ENCODE measurements around the gene ORC3. TPM values are rescaled to one million over a fixed set of nuclear protein-coding genes. Genes with fewer than 3 reads are reported as not detected.
"Not testable (repeated sequence)": the region's sequence is repeated elsewhere in the genome, so short reads cannot be mapped to it uniquely, and the experiment has no call there.

The ORC3 gene
- polyA plus RNA-seq, 4 donors = 37.7 to 45.4 (median 42.3) TPM

- DNase-seq (ENCODE audit: low read depth in 4 of 4, low spot score in 3 of 4) = no peak
Measured at GRCh38 chr6:87658516-87658915, 68.6 kb downstream of the ORC3 start.

- no peak for DNase-seq (ENCODE audit: low read depth in 4 of 4, low spot score in 3 of 4)
Measured at GRCh38 chr6:87660226-87660911, 70.4 kb downstream of the ORC3 start.

- no peak for DNase-seq (ENCODE audit: low read depth in 4 of 4, low spot score in 3 of 4)
Measured at GRCh38 chr6:87661016-87661415, 71.1 kb downstream of the ORC3 start.

DNA sequence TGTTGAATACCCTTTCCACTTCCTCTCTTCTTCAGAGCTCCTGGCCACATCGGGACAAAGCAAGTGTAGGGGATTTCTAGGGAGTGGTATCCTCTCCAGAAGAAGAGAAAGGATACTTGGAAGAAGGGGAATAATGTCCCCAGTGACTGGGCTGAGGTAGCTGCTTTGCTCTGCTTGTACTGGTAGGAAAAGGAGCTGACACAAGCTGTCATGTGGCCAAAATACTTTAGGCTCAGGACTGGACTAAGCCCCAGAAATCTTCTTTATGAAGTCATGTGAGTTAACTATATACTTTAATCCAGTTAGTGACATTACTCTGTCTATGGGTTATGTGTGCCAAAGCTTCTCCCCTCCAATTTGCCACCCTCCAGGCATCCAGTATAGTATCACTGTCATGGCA, 71.6 kb downstream of the ORC3 start:
- DNase-seq (ENCODE audit: low read depth in 4 of 4, low spot score in 3 of 4) = no peak

- DNase-seq (ENCODE audit: low read depth in 4 of 4, low spot score in 3 of 4) = no peak
Measured at GRCh38 chr6:87663434-87663833, 73.5 kb downstream of the ORC3 start.

DNA sequence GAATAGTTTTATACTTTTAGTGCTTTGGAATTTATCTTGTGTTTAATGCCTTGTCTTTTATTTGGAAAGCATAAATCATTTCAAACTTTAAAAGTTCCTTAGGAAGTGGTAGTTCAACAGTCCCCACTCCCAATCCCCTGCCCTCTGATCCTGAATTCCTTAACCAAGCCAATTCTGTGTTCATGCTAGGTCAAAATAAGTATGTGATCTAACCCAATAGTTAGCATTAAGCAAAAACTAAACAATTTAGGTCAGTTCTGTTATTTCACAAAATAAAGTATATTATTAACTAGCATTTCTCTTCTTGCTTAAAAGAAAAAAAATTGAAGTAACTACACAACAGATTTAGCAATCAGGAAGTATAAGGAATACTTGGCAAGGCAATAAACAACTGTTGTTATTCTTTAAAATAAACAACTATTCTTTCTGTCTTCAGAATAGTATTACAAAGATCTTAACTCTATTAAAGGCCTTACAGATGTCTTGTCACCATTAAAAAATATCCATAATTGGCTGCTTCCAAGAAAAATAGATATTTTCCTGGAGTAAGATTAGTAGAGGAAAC, 75.1 kb downstream of the ORC3 start:
- DNase-seq (ENCODE audit: low read depth in 4 of 4, low spot score in 3 of 4) = no peak

- DNase-seq (ENCODE audit: low read depth in 4 of 4, low spot score in 3 of 4) = no peak
Measured at GRCh38 chr6:87667032-87667431, 77.1 kb downstream of the ORC3 start.

DNA sequence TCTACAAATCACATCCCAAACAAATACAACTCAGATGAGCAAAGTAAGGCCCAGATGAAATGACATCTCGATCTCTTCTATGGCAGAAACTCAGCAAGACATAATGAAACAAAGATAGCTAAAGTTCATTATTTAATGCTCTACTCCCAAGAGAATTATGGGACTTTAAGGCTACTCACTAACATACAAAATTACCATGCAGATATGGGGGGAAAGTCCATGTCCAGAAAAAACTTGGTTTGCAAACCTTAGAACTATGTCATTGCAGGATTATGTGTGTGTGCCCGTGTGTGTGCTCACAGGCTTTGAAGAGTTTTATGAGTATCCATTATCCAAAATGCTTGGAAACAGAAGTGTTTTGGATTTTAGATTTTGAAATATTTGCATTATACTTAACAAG, 78.1 kb downstream of the ORC3 start:
- no peak for DNase-seq (ENCODE audit: low read depth in 4 of 4, low spot score in 3 of 4)

DNA sequence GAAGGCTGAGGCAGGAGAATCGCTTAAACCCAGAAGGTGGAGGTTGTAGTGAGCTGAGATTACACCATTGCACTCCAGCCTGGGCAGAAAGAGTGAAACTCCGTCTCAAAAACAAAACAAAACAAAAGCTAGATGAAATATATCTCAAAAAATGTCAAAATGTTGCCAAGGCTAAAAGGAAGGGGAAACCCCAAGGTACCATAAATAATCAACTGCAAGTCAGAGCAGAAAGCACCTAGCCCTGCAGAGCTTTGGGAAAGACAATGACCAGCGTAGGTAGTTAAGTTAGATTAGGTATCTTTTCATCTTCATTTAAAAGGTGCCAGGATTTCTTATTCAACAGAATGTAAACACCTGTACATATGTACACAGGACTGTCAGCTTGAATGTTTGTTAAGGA, 79.1 kb downstream of the ORC3 start:
- DNase-seq (ENCODE audit: low read depth in 4 of 4, low spot score in 3 of 4) = no peak

DNA sequence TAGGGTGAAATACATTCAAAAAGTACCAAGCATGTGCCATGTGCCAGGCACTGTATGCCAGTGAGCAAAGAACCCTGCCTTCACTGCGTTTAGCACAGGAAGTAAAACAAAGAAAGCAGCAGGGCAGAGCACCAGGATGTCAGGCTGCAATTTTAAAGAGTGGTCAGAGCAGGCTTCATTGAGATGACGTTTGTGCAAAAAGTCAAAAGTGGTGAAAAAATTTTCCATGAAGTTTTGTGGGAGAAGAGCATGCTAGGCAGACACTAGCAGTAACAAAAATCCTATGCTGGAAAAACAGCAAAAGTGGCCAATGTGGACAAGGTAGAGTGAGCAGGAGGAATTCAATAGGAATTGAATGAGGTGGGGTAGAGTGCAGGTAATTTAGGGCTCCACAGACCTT, 80.8 kb downstream of the ORC3 start:
- no peak for DNase-seq (ENCODE audit: low read depth in 4 of 4, low spot score in 3 of 4)

DNA sequence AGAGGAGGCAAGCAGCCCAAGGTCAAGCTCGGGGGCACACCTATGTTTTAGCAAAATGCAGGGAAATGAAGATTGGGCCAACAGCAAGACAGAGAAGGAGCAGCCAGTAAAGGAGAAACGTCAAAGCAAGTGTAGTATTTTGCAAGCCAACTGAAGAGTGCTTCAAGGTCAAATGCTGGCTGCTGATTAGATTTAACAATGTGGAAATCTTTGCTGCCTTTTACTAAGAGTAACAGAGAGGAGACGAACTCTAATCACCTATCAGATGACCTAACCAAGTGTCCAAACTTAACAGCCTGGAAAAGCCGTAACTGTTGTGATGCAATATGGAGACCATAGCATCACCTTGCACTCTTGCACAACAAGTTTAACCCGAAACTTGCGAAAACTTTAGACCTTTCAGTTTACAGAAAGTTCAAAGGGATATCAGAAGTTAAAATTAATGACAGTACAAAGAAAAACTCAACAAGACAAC, 81.7 kb downstream of the ORC3 start:
- DNase-seq (ENCODE audit: low read depth in 4 of 4, low spot score in 3 of 4) = no peak

GRCh38 chr6:87672641-87673040, 82.7 kb downstream of the ORC3 start:
- no peak for DNase-seq (ENCODE audit: low read depth in 4 of 4, low spot score in 3 of 4)

DNA sequence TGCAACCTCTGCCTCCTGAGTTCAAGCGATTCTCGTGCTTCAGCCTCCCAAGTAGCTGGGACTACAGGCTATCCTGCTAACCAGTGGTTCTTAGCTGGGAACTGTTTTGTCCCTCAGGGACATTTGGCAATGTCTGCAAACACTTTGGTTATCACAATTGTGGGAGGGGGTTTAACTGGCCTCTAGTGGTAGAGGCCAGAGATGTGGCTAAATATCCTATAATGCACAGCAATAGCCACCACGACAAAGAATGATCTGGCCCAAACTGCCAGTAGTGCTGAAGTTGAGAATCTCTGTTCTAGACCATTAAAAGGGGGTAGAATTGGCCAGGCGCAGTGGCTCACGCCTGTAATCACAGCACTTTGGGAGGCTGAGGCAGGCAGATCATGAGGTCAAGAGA, 83.3 kb downstream of the ORC3 start:
- no peak for DNase-seq (ENCODE audit: low read depth in 4 of 4, low spot score in 3 of 4)

DNA sequence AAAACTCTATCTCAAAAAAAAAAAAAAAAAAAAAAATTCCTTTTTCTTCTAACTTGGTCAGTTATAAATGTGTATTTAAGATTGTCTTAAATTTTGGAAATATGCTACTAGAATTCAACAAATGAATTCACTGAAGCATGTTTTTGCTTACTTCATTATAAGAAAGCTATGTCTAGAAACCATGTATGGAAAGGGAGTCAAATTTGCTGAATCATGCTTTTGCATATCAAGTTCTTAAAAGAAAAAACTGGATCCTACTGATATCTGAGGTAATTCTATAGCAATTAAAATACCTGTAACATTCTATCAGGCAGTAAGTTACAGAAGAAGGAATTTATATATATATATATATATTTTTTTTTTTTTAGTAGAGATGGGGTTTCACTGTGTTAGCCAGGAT, 84.4 kb downstream of the ORC3 start:
- no peak for DNase-seq (ENCODE audit: low read depth in 4 of 4, low spot score in 3 of 4)

GRCh38 chr6:87675004-87675681, 85.2 kb downstream of the ORC3 start:
- DNase-seq (ENCODE audit: low read depth in 4 of 4, low spot score in 3 of 4) = no peak

- no peak for DNase-seq (ENCODE audit: low read depth in 4 of 4, low spot score in 3 of 4)
Measured at GRCh38 chr6:87682310-87682709, 92.4 kb downstream of the ORC3 start.

DNA sequence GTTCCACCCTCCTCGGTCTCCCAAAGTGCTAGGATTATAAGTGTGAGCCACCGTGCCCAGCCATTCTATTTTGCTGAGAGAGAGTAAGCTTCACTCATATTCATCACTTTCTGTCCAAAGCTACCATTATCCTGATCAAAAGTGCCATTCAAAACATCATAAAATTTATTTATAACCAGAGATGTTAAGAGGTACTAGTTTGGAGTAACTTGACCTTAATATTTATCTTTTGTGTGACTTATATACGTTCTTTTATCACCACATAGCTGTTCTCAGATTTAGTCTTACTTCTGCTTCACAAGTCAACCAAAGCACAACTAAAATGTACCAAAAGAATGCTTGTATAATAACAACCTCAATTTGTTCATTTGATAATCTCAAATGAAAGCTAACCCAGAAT, 94.0 kb downstream of the ORC3 start:
- no peak for DNase-seq (ENCODE audit: low read depth in 4 of 4, low spot score in 3 of 4)

GRCh38 chr6:87684895-87685654, 95.1 kb downstream of the ORC3 start:
- DNase-seq (ENCODE audit: low read depth in 4 of 4, low spot score in 3 of 4) = no peak

GRCh38 chr6:87686636-87687205, 96.8 kb downstream of the ORC3 start:
- not testable (repeated sequence) for DNase-seq (ENCODE audit: low read depth in 4 of 4, low spot score in 3 of 4)

GRCh38 chr6:87687296-87687695, 97.4 kb downstream of the ORC3 start:
- DNase-seq (ENCODE audit: low read depth in 4 of 4, low spot score in 3 of 4) = no peak

DNA sequence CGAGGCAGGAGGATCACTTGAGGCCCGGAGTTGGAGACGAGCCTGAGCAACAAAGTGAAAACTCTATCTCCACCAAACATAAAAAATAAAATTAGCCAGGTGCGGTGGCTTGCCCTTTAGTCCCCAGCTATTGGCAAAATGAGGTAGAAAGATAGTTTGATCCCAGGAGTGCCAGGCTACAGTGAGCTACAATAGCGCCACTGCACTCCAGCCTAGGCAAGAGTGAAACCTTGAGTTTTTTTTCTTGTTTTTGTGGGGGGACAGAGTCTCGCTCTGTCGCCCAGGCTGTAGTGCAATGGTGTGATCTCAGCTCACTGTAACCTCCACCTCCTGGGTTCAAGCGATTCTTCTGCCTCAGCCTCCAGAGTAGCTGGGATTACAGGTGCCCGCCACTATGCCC, 98.0 kb downstream of the ORC3 start:
- not testable (repeated sequence) for DNase-seq (ENCODE audit: low read depth in 4 of 4, low spot score in 3 of 4)

All from right renal pelvis (tissue), 4 donors.